ENCODE results near the gene RHOV. TPM values are rescaled to one million over a fixed set of nuclear protein-coding genes. Genes with fewer than 3 reads are reported as not detected.

Gene RHOV, protein sequence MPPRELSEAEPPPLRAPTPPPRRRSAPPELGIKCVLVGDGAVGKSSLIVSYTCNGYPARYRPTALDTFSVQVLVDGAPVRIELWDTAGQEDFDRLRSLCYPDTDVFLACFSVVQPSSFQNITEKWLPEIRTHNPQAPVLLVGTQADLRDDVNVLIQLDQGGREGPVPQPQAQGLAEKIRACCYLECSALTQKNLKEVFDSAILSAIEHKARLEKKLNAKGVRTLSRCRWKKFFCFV
- total RNA-seq, result 11.7 and 17.8 TPM in 2 replicates

DNA sequence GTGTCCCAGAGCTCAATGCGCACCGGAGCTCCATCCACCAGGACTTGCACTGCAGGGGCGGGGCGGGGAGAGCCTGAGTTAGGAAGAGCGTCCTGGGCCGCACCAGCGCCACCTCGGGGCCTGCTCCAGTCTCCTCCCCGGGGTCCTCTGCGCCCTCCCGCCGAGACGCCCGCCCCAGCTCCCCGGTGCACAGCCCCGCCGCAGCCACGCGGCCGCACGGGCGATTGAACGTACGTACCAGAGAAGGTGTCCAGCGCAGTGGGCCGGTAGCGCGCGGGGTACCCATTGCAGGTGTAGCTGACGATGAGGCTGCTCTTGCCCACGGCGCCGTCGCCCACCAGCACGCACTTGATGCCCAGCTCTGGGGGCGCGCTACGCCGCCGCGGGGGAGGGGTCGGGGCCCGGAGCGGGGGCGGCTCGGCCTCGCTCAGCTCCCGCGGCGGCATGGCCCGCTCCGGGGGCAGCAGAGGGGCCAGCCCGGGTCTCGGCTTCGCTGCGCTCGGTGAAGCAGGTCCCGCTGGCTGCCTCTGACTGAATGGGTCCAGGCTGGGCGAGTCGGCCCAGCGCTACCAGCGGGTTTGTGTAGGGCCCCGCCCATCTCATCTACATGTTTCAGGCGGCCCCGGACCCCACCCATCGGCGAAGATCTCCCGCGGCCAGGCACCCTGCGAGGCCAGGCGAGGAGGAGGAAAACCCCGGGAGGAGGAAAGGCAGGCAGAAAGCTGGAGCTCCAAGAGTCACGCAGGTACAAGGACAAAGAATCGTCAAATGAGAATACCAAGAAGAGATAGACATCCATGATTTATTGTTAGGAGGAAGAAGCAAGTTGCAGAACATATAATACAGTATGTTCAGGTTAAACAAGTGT lies at the start of gene RHOV:
Gene RHOV (minus strand): TSS at position 541 of the 868 bp plus-strand sequence. CDS start 95 bp downstream, at position 446.

DNA sequence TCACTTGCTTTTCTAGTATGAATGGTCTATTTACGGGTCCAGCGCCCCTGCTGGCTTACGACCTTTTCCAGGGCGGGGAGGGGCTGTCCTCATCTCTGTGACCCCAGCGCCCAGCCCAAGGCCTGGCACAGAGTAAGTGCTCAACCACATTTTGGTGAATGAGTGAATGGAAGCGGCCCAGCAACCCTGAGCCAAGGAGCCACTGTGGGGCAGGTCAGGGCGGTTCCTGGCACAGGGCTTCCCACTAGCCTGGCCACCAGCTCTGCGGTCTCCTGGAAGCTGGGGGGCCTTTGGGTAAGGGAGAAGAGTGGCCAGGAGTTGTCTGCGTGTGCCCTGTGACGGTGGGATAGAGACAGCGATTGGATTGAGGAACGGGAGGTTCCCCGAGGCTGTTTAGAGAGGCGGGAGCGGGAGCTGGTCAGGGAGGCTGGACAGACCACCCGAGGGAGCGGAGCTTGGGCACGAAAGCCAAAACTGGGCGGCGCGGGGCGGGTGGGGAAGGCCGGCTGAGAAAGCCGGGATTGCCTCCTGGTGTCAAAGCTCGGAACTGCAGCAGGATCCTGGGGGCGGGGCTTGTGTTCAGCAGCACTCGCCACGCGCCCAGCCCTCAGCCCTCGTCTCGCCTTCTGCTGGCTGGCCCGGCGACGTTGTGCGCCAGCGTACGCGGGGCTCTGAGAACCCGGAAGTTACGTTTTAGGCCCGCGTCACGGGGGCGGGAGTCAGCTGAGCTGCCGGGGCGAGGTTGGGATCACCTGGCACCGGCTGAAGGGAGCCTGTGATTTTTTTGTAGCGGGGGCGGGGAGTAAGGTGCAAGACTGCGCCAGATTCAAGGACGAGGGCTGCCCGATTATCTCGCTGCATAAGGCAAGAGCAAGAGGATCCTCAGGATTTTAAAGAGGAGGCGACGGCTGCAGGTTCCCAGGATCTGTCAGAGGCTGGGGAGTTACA lies 20.0 kb upstream of the RHOV start, which contains the start of gene VPS18:
Gene VPS18 (plus strand): TSS at position 718 of the 948 bp plus-strand sequence. CDS start 319 bp downstream, outside the sequence.

DNA sequence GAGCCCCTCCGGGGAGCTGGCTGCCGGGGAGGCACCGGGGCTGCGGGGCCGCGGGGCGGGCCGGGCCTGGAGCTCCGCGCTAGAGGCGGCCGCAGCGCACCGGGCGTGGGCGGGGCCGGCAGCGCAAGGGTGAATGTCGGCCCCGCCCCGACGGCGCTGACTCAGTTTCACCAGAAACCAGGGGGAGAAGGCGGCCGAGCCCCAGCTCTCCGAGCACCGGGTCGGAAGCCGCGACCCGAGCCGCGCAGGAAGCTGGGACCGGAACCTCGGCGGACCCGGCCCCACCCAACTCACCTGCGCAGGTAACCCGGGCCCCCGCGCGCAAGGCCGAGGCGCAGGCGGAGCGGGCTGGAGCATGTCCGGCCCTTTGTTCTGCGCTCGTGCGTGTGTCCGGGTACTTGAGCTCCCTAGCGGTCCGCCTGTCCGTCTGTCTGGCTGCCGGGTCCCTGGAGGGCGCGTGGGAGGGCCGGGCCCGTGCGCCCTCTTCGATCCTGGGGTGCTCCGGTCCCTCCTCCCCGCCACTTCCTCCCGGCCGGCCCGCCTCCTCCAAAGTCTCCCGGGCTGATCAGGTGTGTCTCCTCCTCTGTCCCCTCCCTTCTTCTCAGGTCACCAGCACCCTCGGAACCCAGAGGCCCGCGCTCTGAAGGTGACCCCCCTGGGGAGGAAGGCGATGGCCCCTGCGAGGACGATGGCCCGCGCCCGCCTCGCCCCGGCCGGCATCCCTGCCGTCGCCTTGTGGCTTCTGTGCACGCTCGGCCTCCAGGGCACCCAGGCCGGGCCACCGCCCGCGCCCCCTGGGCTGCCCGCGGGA lies 29.9 kb downstream of the RHOV start, which contains the start of gene SPINT1:
Gene SPINT1 (plus strand): TSS at position 164 of the 811 bp plus-strand sequence. CDS start 507 bp downstream, at position 671.

DNA sequence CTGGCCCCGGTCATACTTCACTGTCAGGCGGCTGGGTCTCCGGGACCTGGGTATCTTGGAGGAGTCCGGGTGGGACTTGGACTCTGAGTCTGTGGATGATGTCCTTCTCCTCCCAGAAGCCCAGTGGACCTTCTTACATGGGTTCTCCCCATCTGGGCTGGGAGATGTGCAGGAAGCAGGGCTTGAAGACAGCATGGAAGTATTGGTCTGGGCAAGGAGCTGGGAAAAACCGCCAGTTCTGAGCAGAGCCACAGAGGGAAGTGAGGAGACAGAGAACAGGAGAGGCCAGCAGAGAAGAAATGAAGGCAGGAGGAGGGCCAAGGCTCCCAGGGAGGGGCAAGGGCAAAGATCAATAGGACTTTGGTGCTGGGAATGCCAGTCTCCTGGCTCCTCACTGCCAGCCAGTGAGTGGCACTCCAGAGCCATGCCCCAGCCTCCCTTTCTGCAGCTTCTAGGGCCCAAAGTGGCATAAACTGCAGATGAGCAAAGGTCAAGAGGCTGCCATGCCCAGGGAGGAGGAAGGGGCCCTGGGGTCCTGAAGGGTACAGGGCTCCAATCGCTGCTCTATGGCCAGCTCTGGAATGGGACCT lies 45.5 kb downstream of the RHOV start, which contains the start of gene PPP1R14D:
Gene PPP1R14D (minus strand): TSS at position 262 of the 590 bp plus-strand sequence. CDS start 67 bp downstream, at position 195.

Other genes with a start within 250 kb of the RHOV start
- 0.21 and 2.4 TPM in 2 replicates for gene RAD51, start 179.1 kb downstream of the RHOV start, total RNA-seq
- 14.5 and 14.7 TPM in 2 replicates for gene RMDN3, start 119.0 kb downstream of the RHOV start, total RNA-seq
- 8.4 and 30.9 TPM in 2 replicates for gene GCHFR, start 110.2 kb downstream of the RHOV start, total RNA-seq
- gene C15orf62, start 104.3 kb downstream of the RHOV start, total RNA-seq, result 0.85 and 1.2 TPM in 2 replicates
- gene ZFYVE19, start 67.1 kb downstream of the RHOV start, total RNA-seq, result 29.4 and 29.9 TPM in 2 replicates
- 22.8 and 28.4 TPM in 2 replicates for gene DNAJC17, start 66.8 kb downstream of the RHOV start, total RNA-seq
- not detected in 2 replicates for gene PPP1R14D, start 45.5 kb downstream of the RHOV start, total RNA-seq
- 258 and 274 TPM in 2 replicates for gene SPINT1, start 30.2 kb downstream of the RHOV start, total RNA-seq
- gene VPS18, start 20.2 kb upstream of the RHOV start, total RNA-seq, result 24.7 and 48.0 TPM in 2 replicates
- under 0.01 TPM in 1 of 2 replicates, not detected in the other for gene DLL4, start 55.1 kb upstream of the RHOV start, total RNA-seq
- 11.3 and 38.6 TPM in 2 replicates for gene CHAC1, start 79.2 kb upstream of the RHOV start, total RNA-seq
- 16.4 and 25.2 TPM in 2 replicates for gene INO80, start 242.0 kb upstream of the RHOV start, total RNA-seq

Data from tracheal epithelial cell (primary cell).